NCI-H128 (cell line): ENCODE results near the gene PCNX3.

ENCODE experiments used
- DNase-seq: peaks from one replicate; lab custom pipeline; 2025; ENCODE audit not compliant: unreplicated experiment; lab: John Stamatoyannopoulos, UW

PCNX3 gene

GRCh38 chr11:65617990-65618751 lies 2.6 kb downstream of the PCNX3 start:
- no peak for DNase-seq

- no peak for DNase-seq
Measured at GRCh38 chr11:65618763-65619162, 3.2 kb downstream of the PCNX3 start.

GRCh38 chr11:65619281-65619928 lies 3.8 kb downstream of the PCNX3 start:
- no peak for DNase-seq

- no peak for DNase-seq
Measured at GRCh38 chr11:65620666-65621065, 5.1 kb downstream of the PCNX3 start.

GRCh38 chr11:65621460-65621859 lies 5.9 kb downstream of the PCNX3 start:
- no peak for DNase-seq

- DNase-seq: no peak
Measured at GRCh38 chr11:65622011-65622410, 6.4 kb downstream of the PCNX3 start.

GRCh38 chr11:65623177-65623576 lies 7.6 kb downstream of the PCNX3 start:
- DNase-seq: no peak

GRCh38 chr11:65623852-65624616 lies 8.5 kb downstream of the PCNX3 start:
- DNase-seq: no peak

GRCh38 chr11:65624931-65625627 lies 9.5 kb downstream of the PCNX3 start:
- no peak for DNase-seq

- DNase-seq: peak; percentile 9
Measured at GRCh38 chr11:65625628-65626342, 10.2 kb downstream of the PCNX3 start.

GRCh38 chr11:65627202-65627601 lies 11.6 kb downstream of the PCNX3 start:
- DNase-seq: no peak

GRCh38 chr11:65629579-65629978 lies 14.0 kb downstream of the PCNX3 start:
- no peak for DNase-seq

- DNase-seq: no peak
Measured at GRCh38 chr11:65630215-65630614, 14.6 kb downstream of the PCNX3 start.

GRCh38 chr11:65633390-65634108 lies 18.0 kb downstream of the PCNX3 start:
- no peak for DNase-seq

- DNase-seq: no peak
Measured at GRCh38 chr11:65634109-65634436, 18.5 kb downstream of the PCNX3 start.

GRCh38 chr11:65634440-65634839 lies 18.9 kb downstream of the PCNX3 start:
- no peak for DNase-seq

GRCh38 chr11:65634905-65635731 lies 19.5 kb downstream of the PCNX3 start:
- no peak for DNase-seq

GRCh38 chr11:65636108-65637031 lies 20.8 kb downstream of the PCNX3 start:
- DNase-seq: no peak
